ENCODE measurements around the gene PTGES2.
"Not testable (repeated sequence)": the region's sequence is repeated elsewhere in the genome, so short reads cannot be mapped to it uniquely, and the experiment has no call there.

PTGES2 gene

DNA sequence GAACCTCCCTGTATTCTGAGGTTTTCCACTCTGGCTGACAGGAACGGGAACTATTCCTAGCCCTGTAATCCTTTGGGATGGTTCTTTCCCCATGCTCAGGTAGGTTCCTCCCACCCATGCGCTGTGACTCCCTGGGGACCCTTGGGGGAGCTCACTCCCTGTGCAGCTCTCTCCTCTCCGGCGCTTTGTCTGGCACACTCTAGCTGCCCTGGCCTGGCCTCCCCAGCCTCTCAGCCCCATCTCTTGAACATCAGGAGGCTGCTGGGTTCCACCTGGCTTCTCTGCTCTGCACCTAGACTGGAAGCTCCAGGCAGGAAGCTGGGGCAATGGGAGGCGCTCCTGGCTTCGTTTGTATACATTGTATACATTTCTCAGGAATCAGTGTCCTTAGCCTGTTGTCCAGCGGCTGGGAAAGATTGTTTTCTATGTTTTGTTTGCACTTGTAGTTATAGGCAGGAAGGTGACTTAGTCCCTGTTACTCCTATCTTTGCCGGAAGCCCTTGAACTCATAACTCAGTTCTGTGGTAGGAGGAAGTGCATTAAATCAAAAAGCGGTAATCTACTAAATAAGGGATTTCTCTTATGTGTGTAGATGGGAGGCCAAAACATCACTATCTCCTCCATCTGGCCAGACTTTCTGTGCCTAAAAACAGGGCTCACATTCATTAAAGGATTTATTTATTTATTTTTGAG is 39.1 kb downstream of the PTGES2 start:
- no peak for DNase-seq (ENCODE audit: low read depth, low spot score)

DNA sequence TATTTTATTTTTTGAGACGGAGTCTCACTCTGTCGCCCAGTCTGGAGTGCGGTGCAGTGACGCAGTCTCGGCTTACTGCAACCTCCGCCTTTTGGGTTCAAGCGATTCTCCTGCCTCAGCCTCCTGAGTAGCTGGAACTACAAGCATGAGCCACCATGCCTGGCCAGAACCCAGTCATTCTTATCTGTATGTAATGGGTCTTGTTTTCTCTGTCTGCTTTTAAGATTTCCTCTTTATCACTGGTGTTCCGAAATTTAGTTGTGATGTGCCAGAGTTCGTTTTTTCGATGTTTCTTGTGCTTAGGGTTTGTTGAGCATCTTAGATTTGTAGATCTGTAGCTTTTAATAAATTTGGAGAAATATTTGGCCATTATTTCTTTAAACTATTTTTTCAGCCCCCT is 40.3 kb downstream of the PTGES2 start:
- no peak for DNase-seq (ENCODE audit: low read depth, low spot score)

DNA sequence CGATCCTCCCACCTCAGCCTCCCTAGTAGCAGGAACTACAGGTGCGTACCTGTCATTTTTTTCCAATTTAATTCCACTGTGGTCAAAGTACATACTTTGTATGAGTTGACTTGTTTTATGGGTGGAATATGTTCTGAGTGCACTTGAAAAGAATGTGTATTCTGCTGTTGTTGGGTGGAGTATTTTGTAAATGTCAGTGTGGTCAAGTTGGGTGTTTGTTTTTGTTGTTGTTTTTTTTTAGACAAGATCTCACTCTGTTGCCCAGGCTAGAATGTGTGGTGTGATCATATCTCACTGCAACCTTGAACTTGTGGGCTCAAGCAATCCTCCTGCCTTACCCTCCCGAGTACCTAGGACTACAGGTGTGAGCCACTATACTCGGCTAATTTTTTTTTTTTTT is 41.6 kb downstream of the PTGES2 start:
- no peak for DNase-seq (ENCODE audit: low read depth, low spot score)

DNA sequence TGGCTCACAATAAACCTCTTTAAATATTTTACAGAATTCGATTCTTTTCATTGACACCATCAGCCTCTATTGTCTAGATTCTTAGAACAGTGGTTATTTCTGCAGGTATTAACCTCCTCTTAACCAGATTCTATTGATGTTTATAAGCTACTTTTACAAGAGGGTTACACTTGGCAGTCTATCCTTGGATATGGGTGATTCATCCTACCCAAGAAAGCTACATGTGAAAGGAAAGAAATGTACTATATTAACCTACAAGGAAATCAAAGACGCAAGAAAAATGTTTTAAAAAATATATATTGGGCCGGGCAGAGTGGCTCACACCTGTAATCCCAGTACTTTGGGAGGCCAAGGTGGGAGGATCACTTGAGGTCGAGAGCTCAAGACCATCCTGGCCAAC is 42.8 kb downstream of the PTGES2 start:
- no peak for DNase-seq (ENCODE audit: low read depth, low spot score)

DNA sequence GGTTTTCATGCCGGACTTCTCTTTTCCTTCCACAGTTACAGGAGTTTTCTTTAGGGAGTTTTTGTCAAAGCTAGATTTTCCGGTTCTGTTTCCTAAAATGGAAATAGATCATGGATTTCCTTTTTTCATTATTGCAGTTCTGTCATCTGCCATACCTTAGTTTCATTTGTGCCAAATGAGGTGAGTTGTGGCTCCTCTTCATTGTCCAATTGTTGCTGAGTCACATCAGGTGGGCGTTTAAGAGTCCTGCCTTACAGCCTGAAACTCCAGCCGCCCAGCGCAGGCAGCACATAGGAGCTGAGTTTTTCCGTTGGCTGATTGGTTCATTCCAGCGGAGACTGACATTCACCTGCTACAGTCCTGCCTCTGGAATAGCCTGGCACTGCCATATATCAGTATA is 45.4 kb downstream of the PTGES2 start:
- no peak for DNase-seq (ENCODE audit: low read depth, low spot score)

DNA sequence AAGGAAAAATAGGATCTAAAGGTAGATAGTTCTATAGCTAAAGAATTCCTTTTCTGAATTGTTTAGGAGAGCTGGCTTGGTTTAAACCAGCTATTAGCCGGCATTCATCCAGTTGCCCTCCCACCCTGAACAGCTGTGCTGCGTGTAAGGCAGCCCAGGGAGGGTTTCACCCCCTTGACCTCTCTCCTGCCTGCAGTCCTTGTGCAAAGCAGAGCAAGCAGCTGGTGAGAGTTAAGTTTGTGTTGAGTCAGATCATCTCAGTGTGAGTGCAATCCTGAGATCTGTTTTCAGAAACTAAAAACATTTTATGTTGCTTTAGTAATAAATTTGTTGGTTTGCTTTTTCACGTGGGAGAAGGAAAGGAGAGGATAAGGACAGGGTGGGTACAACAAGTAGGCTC is 46.5 kb downstream of the PTGES2 start:
- no peak for DNase-seq (ENCODE audit: low read depth, low spot score)

DNA sequence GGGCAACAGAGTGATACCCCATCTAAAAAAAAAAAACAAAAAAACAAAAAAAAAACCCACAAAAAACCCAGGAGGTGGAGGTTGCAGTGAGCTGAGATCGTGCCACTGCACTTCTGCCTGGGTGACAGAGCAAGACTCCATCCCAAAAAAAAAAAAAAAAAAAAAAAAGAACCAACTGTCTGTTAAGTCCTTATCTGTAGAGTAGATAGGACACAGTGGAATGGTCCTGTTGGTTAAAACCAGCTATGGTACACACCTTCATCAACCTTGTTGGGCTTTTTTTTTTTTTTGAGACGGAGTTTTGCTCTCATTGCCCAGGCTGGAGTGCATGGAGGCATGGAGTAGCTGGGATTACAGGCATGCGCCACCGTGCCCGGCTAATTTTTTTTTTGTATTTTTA is 47.3 kb downstream of the PTGES2 start:
- no peak for DNase-seq (ENCODE audit: low read depth, low spot score)

DNA sequence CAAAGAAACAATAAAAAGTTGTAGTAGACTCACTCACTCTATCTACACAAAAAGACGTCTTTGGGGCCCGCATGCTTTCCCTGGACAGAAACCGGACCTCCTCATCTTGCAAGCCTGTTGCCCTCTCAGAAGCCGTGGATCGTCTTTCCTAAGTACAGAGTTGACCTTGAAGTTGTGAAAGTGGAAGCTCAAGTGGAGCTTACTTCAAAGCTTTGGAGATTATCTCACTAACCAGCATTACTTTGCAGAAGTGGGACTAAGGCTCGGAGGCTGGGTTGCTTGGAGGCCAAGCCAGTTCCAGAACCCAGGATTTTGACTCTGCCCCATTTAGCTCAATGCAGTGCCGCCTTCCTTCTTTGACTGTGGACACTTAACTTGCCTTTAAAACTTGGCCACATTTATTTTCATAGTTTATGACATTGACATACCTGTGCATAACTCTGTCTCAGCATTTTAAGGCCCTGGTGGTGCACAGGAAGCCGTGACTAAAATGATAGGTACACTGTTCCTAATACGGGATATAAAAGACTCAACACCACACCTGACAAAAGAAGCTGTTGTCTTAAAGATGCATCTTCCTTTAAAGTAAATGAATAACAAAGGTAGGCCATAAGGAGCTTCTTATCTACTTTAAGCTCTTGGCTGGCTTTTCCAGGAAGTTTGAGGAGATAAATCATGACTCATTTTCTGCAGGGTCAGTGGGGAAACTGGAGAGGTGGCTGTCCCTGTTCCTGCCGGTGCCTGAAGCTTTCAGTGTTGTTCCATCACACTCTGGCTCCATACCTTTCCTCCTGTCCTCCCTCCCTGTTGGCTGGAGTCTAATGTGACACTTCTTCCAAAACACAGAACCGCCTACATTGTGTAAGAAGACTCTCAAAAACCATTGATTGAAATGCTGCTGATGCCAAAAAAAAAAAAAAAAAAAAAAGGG is 48.8 kb downstream of the PTGES2 start:
- no peak for DNase-seq (ENCODE audit: low read depth, low spot score)

DNA sequence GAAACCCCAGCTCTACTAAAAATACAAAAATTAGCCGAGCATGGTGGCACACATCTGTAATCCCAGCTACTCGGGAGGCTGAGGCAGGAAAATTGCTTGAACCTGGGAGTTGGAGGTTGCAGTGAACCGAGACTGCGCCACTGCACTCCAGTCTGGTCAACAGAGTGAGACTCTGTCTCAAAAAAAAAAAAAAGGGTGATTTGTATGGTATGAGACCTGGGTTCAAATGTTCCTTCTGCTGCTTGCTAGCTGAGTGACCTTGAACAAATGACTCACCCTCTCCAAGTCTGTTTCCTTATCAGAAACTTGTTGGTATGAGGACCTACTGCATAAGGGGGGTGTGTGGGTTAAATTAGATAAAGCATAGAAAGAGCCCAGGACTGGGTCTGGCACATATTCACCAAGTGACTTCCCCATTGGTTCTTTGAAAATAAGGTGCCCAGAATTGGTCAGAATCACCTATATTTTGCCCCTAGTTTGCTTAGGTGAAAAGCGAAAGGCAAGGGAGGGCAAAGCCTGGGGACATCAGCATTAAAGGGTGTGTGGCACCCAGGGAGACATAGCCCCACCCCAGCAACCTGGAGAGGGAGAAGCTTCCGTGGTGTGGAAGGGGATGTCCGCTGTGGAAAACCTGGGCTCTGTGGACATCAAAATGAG is 49.6 kb downstream of the PTGES2 start:
- no peak for DNase-seq (ENCODE audit: low read depth, low spot score)

DNA sequence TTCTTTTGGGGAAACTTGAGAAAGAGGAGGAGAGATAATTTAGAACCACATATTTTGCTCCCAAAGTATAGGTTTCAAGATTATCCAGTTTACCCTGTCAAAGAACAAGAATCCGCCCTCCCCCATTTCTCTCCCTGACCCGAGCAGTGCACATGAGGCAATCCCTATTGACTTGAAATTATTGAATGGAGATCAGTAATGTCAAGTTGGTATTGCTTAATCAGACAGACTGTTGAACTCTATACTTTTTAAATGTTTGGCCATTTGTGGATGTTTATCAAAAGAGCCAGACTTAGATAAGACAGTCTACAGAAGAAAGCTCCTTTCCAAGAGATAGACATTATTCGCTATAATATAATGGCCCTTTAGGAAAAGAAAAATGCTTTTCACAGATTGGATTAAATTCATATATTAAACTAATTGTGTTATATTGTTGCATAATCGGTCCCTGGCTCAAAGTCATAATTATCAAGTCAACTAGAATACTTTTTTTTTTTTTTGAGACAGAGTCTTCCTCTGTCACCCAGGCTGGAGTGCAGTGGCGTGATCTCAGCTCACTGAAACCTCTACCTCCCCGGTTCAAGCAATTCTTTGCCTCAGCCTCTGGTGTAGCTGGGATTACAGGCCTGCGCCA is 54.2 kb downstream of the PTGES2 start:
- no peak for DNase-seq (ENCODE audit: low read depth, low spot score)

DNA sequence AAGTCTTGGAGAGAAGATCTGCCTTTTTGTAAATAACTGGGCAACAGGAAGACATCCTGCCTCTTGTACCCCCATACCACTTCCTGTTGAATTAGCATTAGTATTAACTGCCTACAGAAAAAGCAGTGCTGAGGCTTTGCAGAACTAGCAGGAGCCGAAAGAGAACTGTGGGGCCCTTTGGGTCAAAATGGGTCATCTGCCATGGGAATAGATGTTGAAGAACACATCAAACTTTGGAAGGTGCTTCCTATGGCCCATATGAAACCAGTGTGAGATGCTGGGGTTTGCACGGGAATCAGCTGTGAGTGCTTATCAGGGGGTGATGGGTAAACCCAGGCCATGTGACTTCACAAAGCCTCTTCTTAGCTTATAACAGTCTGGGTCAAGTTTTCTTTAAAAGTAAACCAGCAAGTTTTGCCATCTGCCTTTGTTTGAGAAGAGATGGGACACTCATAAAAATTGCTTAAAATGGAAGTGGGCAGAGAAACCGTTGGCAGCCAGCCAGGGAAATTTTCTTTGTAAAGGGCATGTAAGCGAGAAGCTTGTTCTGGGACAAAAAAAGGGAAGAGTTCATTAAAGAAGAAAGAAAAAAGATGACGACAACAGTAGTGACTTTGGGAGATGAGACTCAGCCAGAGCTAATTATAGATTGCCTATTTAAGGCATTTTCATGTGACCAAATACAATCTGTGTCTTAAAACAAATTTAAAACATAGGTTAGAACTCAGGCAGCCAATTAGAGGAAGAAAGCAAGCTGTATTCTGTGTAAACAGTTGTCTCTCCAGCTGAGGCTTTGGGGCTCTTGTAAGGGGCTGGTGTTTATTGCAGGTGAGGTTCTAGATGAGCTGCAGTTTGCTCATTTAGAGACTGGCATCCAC is 55.1 kb downstream of the PTGES2 start:
- no peak for DNase-seq (ENCODE audit: low read depth, low spot score)

DNA sequence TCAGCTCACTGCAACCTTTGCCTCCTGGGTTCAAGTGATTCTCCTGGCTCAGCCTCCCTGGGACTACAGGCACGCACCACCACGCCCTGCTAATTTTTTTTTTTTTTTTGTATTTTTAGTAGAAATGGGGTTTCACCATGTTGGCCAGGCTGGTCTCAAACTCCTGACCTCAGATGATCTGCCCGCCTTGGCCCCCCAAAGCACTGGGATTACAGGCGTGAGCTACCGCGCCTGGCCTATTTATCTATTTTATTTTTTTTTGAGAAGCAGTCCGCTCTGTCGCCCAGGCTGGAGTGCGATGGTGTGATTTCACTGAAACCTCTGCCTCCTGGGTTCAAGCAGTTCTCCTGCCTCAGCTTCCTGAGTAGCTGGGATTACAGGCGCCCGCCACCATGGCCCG is 56.1 kb downstream of the PTGES2 start:
- not testable (repeated sequence) for DNase-seq (ENCODE audit: low read depth, low spot score)

DNA sequence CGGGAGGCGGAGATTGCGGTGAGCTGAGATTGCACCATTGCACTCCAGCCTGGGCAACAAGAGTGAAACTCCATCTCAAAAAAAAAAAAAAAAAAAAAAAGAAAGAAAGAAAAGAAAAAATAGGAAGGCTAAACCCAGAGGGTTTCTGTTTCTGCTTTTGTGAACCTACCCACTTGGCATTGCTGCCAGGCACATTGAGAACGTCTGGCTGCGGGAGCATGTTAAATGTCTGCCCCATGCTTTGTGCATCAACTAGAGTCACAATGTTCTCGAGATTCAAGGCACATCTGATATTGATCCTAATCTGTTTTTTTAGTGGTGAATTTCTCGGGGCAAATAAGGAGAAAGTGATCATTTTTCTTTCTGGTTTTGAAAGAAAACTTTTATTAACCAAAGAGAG is 56.7 kb downstream of the PTGES2 start:
- no peak for DNase-seq (ENCODE audit: low read depth, low spot score)
